ENCODE results near the gene CRELD2.

Gene CRELD2

GRCh38 chr22:49914256-49914655 lies 4.2 kb upstream of the CRELD2 start:
- Mint-ChIP-seq H3K4me1 (ENCODE audit: low read depth) (peaks cover 12% of the 10 kb centered on the region), H3K27ac (no peak overlapping the region)

GRCh38 chr22:49915610-49916009 lies 2.8 kb upstream of the CRELD2 start:
- Mint-ChIP-seq H3K9me3 (ENCODE audit: low read depth) (no peaks in the 10 kb centered on the region), H3K4me3 (no peak overlapping the region), H3K36me3 (no peaks in the 10 kb centered on the region), H3K4me1 (ENCODE audit: low read depth) (peaks cover 23% of the 10 kb centered on the region), H3K27me3 (no peaks in the 10 kb centered on the region), H3K27ac (no peak overlapping the region)

More at GRCh38 chr22:49914256-49914655, 4.2 kb upstream of the CRELD2 start:
- Mint-ChIP-seq H3K27me3 (no peaks in the 10 kb centered on the region), H3K4me3 (no peak overlapping the region), H3K36me3 (no peaks in the 10 kb centered on the region), H3K9me3 (ENCODE audit: low read depth) (no peaks in the 10 kb centered on the region)

GRCh38 chr22:49916831-49917230 lies 1.6 kb upstream of the CRELD2 start:
- no peaks in the 10 kb centered on the region for H3K9me3 Mint-ChIP-seq (ENCODE audit: low read depth)
- H3K27ac Mint-ChIP-seq = peak overlapping the region; percentile 10
- no peaks in the 10 kb centered on the region for H3K27me3 Mint-ChIP-seq
- no peaks in the 10 kb centered on the region for H3K36me3 Mint-ChIP-seq
- H3K4me3 Mint-ChIP-seq = peak overlapping the region; percentile 90
- H3K4me1 Mint-ChIP-seq (ENCODE audit: low read depth) = peaks cover 23% of the 10 kb centered on the region

- Mint-ChIP-seq H3K9me3 (ENCODE audit: low read depth) (no peaks in the 10 kb centered on the region), H3K27me3 (no peaks in the 10 kb centered on the region), H3K4me3 (peak overlapping the region; percentile 78), H3K4me1 (ENCODE audit: low read depth) (peaks cover 26% of the 10 kb centered on the region), H3K27ac (peak overlapping the region; percentile 64), H3K36me3 (no peaks in the 10 kb centered on the region)
Observed at GRCh38 chr22:49918911-49919881, 762 bp downstream of the CRELD2 start.

GRCh38 chr22:49920859-49921258 lies 2.4 kb downstream of the CRELD2 start:
- no peak overlapping the region for H3K27ac Mint-ChIP-seq
- peak overlapping the region; percentile 51 for H3K4me3 Mint-ChIP-seq
- peaks cover 36% of the 10 kb centered on the region for H3K4me1 Mint-ChIP-seq (ENCODE audit: low read depth)
- H3K9me3 Mint-ChIP-seq (ENCODE audit: low read depth) = no peaks in the 10 kb centered on the region
- no peaks in the 10 kb centered on the region for H3K27me3 Mint-ChIP-seq
- peaks cover 7% of the 10 kb centered on the region for H3K36me3 Mint-ChIP-seq

- H3K4me3 Mint-ChIP-seq = no peak overlapping the region
- H3K27ac Mint-ChIP-seq = no peak overlapping the region
- peaks cover 7% of the 10 kb centered on the region for H3K36me3 Mint-ChIP-seq
- H3K9me3 Mint-ChIP-seq (ENCODE audit: low read depth) = no peaks in the 10 kb centered on the region
- peaks cover 36% of the 10 kb centered on the region for H3K4me1 Mint-ChIP-seq (ENCODE audit: low read depth)
- H3K27me3 Mint-ChIP-seq = no peaks in the 10 kb centered on the region
Observed at GRCh38 chr22:49921508-49922278, 3.3 kb downstream of the CRELD2 start.

DNA sequence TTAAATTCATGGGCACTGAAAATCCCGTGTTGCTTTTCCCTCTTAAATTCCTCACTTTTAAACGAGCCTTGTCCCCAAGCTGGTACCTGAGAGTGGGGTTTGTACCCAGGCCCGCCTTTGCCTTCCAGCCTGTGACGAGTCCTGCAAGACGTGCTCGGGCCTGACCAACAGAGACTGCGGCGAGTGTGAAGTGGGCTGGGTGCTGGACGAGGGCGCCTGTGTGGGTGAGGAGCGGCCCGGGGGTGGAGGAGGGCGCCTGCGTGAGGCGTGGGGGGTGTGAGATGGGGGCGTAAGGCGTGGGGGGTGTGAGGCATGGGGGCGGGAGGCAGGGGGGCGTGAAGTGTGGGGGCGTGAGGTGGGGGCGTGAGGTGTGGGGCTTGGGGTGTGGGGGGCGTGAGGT lies 4.0 kb downstream of the CRELD2 start:
- H3K27ac Mint-ChIP-seq = no peak overlapping the region

GRCh38 chr22:49922926-49923325 lies 4.5 kb downstream of the CRELD2 start:
- no peak overlapping the region for H3K27ac Mint-ChIP-seq

More for the DNA sequence above, 4.0 kb downstream of the CRELD2 start:
- Mint-ChIP-seq H3K9me3 (ENCODE audit: low read depth) (no peaks in the 10 kb centered on the region), H3K27me3 (no peaks in the 10 kb centered on the region), H3K36me3 (peaks cover 9% of the 10 kb centered on the region), H3K4me3 (no peak overlapping the region), H3K4me1 (ENCODE audit: low read depth) (peaks cover 34% of the 10 kb centered on the region)

GRCh38 chr22:49923445-49923844 lies 5.0 kb downstream of the CRELD2 start:
- Mint-ChIP-seq H3K4me3 (no peak overlapping the region), H3K36me3 (peaks cover 9% of the 10 kb centered on the region), H3K4me1 (ENCODE audit: low read depth) (peaks cover 34% of the 10 kb centered on the region), H3K9me3 (ENCODE audit: low read depth) (no peaks in the 10 kb centered on the region), H3K27ac (no peak overlapping the region), H3K27me3 (no peaks in the 10 kb centered on the region)

More at GRCh38 chr22:49922926-49923325, 4.5 kb downstream of the CRELD2 start:
- Mint-ChIP-seq H3K4me1 (ENCODE audit: low read depth) (peaks cover 34% of the 10 kb centered on the region), H3K4me3 (no peak overlapping the region), H3K36me3 (peaks cover 9% of the 10 kb centered on the region), H3K9me3 (ENCODE audit: low read depth) (no peaks in the 10 kb centered on the region), H3K27me3 (no peaks in the 10 kb centered on the region)

GRCh38 chr22:49924113-49924833 lies 5.8 kb downstream of the CRELD2 start:
- Mint-ChIP-seq H3K27me3 (no peaks in the 10 kb centered on the region), H3K4me1 (ENCODE audit: low read depth) (peaks cover 34% of the 10 kb centered on the region), H3K36me3 (peaks cover 9% of the 10 kb centered on the region), H3K4me3 (no peak overlapping the region), H3K27ac (peak overlapping the region; percentile 46), H3K9me3 (ENCODE audit: low read depth) (no peaks in the 10 kb centered on the region)

- no peaks in the 10 kb centered on the region for H3K27me3 Mint-ChIP-seq
Observed at GRCh38 chr22:49925525-49926128, 7.2 kb downstream of the CRELD2 start.

DNA sequence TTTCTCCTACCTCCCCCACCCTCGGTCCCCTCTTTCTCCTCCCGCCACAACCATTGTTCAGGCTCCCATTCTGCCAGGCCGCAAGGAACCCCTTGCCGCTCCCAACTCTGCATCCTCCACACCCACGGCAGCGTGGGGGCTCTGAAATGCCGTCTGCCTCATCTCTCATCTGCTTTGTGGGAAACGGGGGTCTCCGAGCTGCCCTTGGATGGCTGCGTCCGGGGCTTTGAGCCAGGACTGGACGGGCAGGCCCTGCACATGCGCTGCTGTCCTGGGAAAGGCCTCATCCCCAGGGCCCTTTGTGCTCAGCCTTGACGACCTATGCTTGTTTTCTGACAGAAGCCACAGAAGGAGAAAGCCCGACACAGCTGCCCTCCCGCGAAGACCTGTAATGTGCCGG lies 8.5 kb downstream of the CRELD2 start:
- Mint-ChIP-seq H3K9me3 (ENCODE audit: low read depth) (no peaks in the 10 kb centered on the region), H3K4me1 (ENCODE audit: low read depth) (peaks cover 44% of the 10 kb centered on the region), H3K36me3 (peaks cover 9% of the 10 kb centered on the region), H3K4me3 (peak overlapping the region; percentile 64), H3K27me3 (no peaks in the 10 kb centered on the region), H3K27ac (peak overlapping the region; percentile 77)

More at GRCh38 chr22:49925525-49926128, 7.2 kb downstream of the CRELD2 start:
- Mint-ChIP-seq H3K4me1 (ENCODE audit: low read depth) (peaks cover 31% of the 10 kb centered on the region), H3K27ac (peak overlapping the region; percentile 98), H3K36me3 (peaks cover 9% of the 10 kb centered on the region), H3K9me3 (ENCODE audit: low read depth) (no peaks in the 10 kb centered on the region), H3K4me3 (peak overlapping the region; percentile 86)

- H3K27me3 Mint-ChIP-seq = no peaks in the 10 kb centered on the region
- peaks cover 44% of the 10 kb centered on the region for H3K4me1 Mint-ChIP-seq (ENCODE audit: low read depth)
- no peaks in the 10 kb centered on the region for H3K9me3 Mint-ChIP-seq (ENCODE audit: low read depth)
- H3K27ac Mint-ChIP-seq = peak overlapping the region; percentile 77
- H3K36me3 Mint-ChIP-seq = peaks cover 9% of the 10 kb centered on the region
- H3K4me3 Mint-ChIP-seq = peak overlapping the region; percentile 64
Observed at GRCh38 chr22:49927483-49928184, 9.2 kb downstream of the CRELD2 start.

DNA sequence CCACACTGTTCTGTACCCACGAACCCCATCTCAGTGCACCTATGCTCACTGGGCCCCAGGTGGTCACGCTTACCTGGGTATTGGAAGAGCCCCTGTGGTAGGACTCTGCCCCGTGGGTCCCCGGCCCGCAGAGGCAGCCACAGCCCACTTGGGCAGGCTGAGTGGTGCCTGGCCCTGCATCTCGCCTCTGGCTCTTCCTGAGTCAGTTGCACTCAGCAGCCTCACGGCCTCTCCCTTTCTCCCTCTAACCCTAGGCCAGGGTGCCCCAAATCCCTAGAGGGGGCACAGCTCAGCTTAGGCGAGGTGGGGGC lies 9.7 kb downstream of the CRELD2 start:
- H3K4me3 Mint-ChIP-seq = no peak overlapping the region

More for the DNA sequence above, 9.7 kb downstream of the CRELD2 start:
- Mint-ChIP-seq H3K27ac (no peak overlapping the region), H3K9me3 (ENCODE audit: low read depth) (no peaks in the 10 kb centered on the region), H3K27me3 (no peaks in the 10 kb centered on the region), H3K4me1 (ENCODE audit: low read depth) (peaks cover 48% of the 10 kb centered on the region), H3K36me3 (peaks cover 9% of the 10 kb centered on the region)
